HG02938 (cell line): ENCODE measurements around the gene TMEM234.
"Not testable (repeated sequence)": the region's sequence is repeated elsewhere in the genome, so short reads cannot be mapped to it uniquely, and the experiment has no call there.

Source experiments
- ATAC-seq: cut with Tn5 transposase; IDR thresholded peaks from one replicate; pipeline ENCODE4 v1.9.1; 2021; ENCODE audit warnings: mild to moderate bottlenecking, moderate library complexity; ENCODE audit not compliant: unreplicated experiment

Gene TMEM234

GRCh38 chr1:32221980-32222755 lies at the start of gene TMEM234, which contains the start of gene EIF3I:
Gene TMEM234 (minus strand): TSS chr1:32222353. CDS start chr1:32222322, 31 bp downstream.
Gene EIF3I (plus strand): TSS chr1:32222407. CDS start chr1:32222442, 35 bp downstream.
- peak; percentile 82 for ATAC-seq

- no peak for ATAC-seq
Measured at GRCh38 chr1:32269744-32270143, 47.6 kb upstream of the TMEM234 start.

- no peak for ATAC-seq
Measured at GRCh38 chr1:32266921-32267591, 44.9 kb upstream of the TMEM234 start.

- ATAC-seq: no peak
Measured at GRCh38 chr1:32265846-32266245, 43.7 kb upstream of the TMEM234 start.

- ATAC-seq: no peak
Measured at GRCh38 chr1:32263744-32264143, 41.6 kb upstream of the TMEM234 start.

- ATAC-seq: not testable (repeated sequence)
Measured at GRCh38 chr1:32263236-32263593, 41.1 kb upstream of the TMEM234 start.

GRCh38 chr1:32257227-32257508 lies 35.0 kb upstream of the TMEM234 start:
- ATAC-seq: no peak

- ATAC-seq: no peak
Measured at GRCh38 chr1:32256473-32257226, 34.5 kb upstream of the TMEM234 start.

GRCh38 chr1:32255072-32256071 lies 33.2 kb upstream of the TMEM234 start:
- no peak for ATAC-seq

GRCh38 chr1:32250893-32251716 lies 29.0 kb upstream of the TMEM234 start, which contains the start of gene LCK:
Gene LCK (plus strand): TSS chr1:32251265. CDS start chr1:32274330, 23,065 bp downstream.
- no peak for ATAC-seq

- ATAC-seq: peak; percentile 49
Measured at GRCh38 chr1:32249831-32250525, 27.8 kb upstream of the TMEM234 start.

GRCh38 chr1:32247983-32248889 lies 26.1 kb upstream of the TMEM234 start:
- no peak for ATAC-seq

- no peak for ATAC-seq
Measured at GRCh38 chr1:32247452-32247851, 25.3 kb upstream of the TMEM234 start.

- no peak for ATAC-seq
Measured at GRCh38 chr1:32246888-32247273, 24.7 kb upstream of the TMEM234 start, which contains the start of gene FAM167B. Gene FAM167B (plus strand): TSS chr1:32247222. CDS start chr1:32247422, 200 bp downstream.

GRCh38 chr1:32242341-32242851 lies 20.2 kb upstream of the TMEM234 start:
- no peak for ATAC-seq

- no peak for ATAC-seq
Measured at GRCh38 chr1:32241001-32241763, 19.0 kb upstream of the TMEM234 start.
